HEK293 (cell line): ENCODE results near the gene ATXN7.

Experiments used
- CTCF ChIP-seq: fragments of 450-650 bp; formaldehyde crosslinking; IDR thresholded peaks from 2 replicates; pipeline ENCODE4 v1.5.1; 2016; ENCODE audit warnings: missing biosample characterization, missing genetic modification characterization
- PATZ1 ChIP-seq: fragments of 450-650 bp; formaldehyde crosslinking; IDR thresholded peaks from 2 replicates; pipeline ENCODE4 v1.5.1; 2016; ENCODE audit warnings: missing biosample characterization, missing genetic modification characterization
- ZBTB21 ChIP-seq: fragments of 450-650 bp; formaldehyde crosslinking; IDR thresholded peaks from 2 replicates; pipeline ENCODE4 v1.5.1; 2017; ENCODE audit warnings: missing biosample characterization, missing genetic modification characterization
- ZNF24 ChIP-seq: fragments of 450-650 bp; formaldehyde crosslinking; IDR thresholded peaks from 2 replicates; pipeline ENCODE4 v1.5.1; 2016; ENCODE audit warnings: missing biosample characterization, missing genetic modification characterization

GRCh38 chr3:63972987-63973386 is 109.3 kb downstream of the ATXN7 start:
- no peak for TF ChIP-seq CTCF (tag by site-specific recombination)
- TF ChIP-seq ZNF24 (tag by site-specific recombination), result no peak
- no peak for TF ChIP-seq ZBTB21 (tag by site-specific recombination)
- TF ChIP-seq PATZ1 (tag by site-specific recombination), result no peak
